ENCODE measurements around the gene SPRR4. TPM values are rescaled to one million over a fixed set of nuclear protein-coding genes. Genes with fewer than 3 reads are reported as not detected.

Gene SPRR4
- total and polyA plus RNA-seq, 9 of the 15 experiments (the other 6 are each of a cell fraction or from before 2014, with no cell fraction given): not detected

DNA sequence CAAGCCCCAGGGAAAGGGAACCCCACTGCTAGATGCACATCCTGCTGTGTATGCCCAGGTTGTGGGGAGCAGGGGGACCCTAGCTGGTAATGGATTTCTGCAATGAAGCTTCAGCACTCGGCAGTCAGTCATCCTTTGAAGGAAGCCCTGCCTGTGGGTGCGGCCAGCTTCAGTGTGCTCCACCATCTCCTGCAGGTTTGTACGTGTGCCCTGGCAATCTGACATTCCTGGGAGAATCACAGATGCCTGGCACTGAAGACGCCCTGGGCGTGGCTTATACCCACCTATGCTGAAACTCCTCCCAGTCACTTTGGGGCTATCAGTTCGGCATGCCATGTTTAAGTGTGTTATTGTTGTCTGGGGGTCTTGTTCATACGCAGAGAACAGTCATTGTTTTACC, 16.7 kb upstream of the SPRR4 start:
- intact Hi-C loops (cut with micrococcal nuclease): no loop called here
- peaks cover 2 to 7% of the 10 kb centered on the region in 2 experiments; a peak in 2 of 5 replicates for H3K27me3 ChIP-seq (ENCODE audit: control insufficient read depth in 2 of 2, insufficient read depth in 2 of 2, low read length in 2 of 2)
- no peaks in the 10 kb centered on the region for H3K36me3 ChIP-seq (ENCODE audit: control insufficient read depth, insufficient read depth, low read length)
- ATAC-seq (no peak), FAIRE-seq (no peak), DNase-seq (ENCODE audit: extremely low read depth in 1 of 4, low spot score in 3 of 4) (no peak)
- ChIA-PET CTCF (ENCODE audit: low intra/inter-chr PET ratio) (no interaction called here), POLR2A (no interaction called here)
- no peak overlapping the region for H3K9ac ChIP-seq (ENCODE audit: insufficient read depth in 1 of 2, low read depth in 2 of 2, low read length in 2 of 2)
- no peaks in the 10 kb centered on the region for H3K9me3 ChIP-seq (replicated peaks; ENCODE audit: control insufficient read depth, insufficient read depth, low read depth, low read length)
- no TSS peak for BruUV-seq (replicated peaks)
- no peak overlapping the region for H3K27ac ChIP-seq (ENCODE audit: extremely low read depth, low read depth, low read length)
- peaks cover 3% of the 10 kb centered on the region for H3K9me1 ChIP-seq (ENCODE audit: control insufficient read depth, insufficient read depth, low read length)
- in situ Hi-C loops (cut with MboI): loop anchor here (25.0 kb wide), 1 partner anchor 234 kb away; no protein-coding TSS in a partner anchor
- no peaks in the 10 kb centered on the region for H3K4me1 ChIP-seq (replicated peaks in 1 of 2; ENCODE audit: control insufficient read depth in 2 of 2, insufficient read depth in 2 of 2, low read length in 2 of 2)
- H3K79me2 ChIP-seq (ENCODE audit: control insufficient read depth, insufficient read depth, low read length): no peaks in the 10 kb centered on the region
- WGBS (ENCODE audit: insufficient coverage, low coverage, missing lambda C conversion rate): 2% methylated on average over 7 of the region's 7 CpGs
- H4K20me1 ChIP-seq (replicated peaks; ENCODE audit: control insufficient read depth, insufficient read depth, low read length): no peaks in the 10 kb centered on the region
- H3K4me3 ChIP-seq: no peak overlapping the region
- no peak overlapping the region for H2AFZ ChIP-seq (ENCODE audit: low read depth, low read length)
- no peak overlapping the region for H3K4me2 ChIP-seq (ENCODE audit: insufficient read depth, low read length)
- TF ChIP-seq, protein P1, sequence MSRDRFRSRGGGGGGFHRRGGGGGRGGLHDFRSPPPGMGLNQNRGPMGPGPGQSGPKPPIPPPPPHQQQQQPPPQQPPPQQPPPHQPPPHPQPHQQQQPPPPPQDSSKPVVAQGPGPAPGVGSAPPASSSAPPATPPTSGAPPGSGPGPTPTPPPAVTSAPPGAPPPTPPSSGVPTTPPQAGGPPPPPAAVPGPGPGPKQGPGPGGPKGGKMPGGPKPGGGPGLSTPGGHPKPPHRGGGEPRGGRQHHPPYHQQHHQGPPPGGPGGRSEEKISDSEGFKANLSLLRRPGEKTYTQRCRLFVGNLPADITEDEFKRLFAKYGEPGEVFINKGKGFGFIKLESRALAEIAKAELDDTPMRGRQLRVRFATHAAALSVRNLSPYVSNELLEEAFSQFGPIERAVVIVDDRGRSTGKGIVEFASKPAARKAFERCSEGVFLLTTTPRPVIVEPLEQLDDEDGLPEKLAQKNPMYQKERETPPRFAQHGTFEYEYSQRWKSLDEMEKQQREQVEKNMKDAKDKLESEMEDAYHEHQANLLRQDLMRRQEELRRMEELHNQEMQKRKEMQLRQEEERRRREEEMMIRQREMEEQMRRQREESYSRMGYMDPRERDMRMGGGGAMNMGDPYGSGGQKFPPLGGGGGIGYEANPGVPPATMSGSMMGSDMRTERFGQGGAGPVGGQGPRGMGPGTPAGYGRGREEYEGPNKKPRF (IDR thresholded peaks at IDR 0.05; ENCODE audit: low read depth, low read length): no peak
- TF ChIP-seq LEF1 (IDR thresholded peaks at IDR 0.05) (no peak), ETS2 (tag; IDR thresholded peaks at IDR 0.05; ENCODE audit: borderline replicate concordance, poor library complexity, severe bottlenecking) (no peak), HEY1 (CRISPR knock-in tag; IDR thresholded peaks at IDR 0.05; ENCODE audit: borderline replicate concordance) (no peak), THRAP3 (IDR thresholded peaks at IDR 0.05; ENCODE audit: borderline replicate concordance) (no peak), ZNF174 (CRISPR knock-in tag; IDR thresholded peaks at IDR 0.05) (no peak), UBTF (IDR thresholded peaks at IDR 0.05; ENCODE audit: borderline replicate concordance in 1 of 2, low read depth in 2 of 2, low read length in 2 of 2) (no peak), HDAC6 (IDR thresholded peaks at IDR 0.05; ENCODE audit: low read depth, low read length) (no peak), NCOA2 (IDR thresholded peaks at IDR 0.05; ENCODE audit: partially characterized antibody in 2 of 2) (no peak), HDAC1 (IDR thresholded peaks at IDR 0.05) (no peak), SIX5 (IDR thresholded peaks at IDR 0.05; ENCODE audit: borderline replicate concordance in 1 of 2, insufficient read depth in 1 of 2, low read depth in 1 of 2, low read length in 2 of 2) (no peak), HCFC1 (IDR thresholded peaks at IDR 0.05; ENCODE audit: low read depth, low read length) (no peak), ZNF232 (CRISPR knock-in tag; IDR thresholded peaks at IDR 0.05) (no peak), CBX1 (IDR thresholded peaks at IDR 0.05; ENCODE audit: low read depth) (no peak), SIRT6 (IDR thresholded peaks at IDR 0.05; ENCODE audit: low read depth, low read length) (no peak), JUND (IDR thresholded peaks at IDR 0.05; ENCODE audit: borderline replicate concordance, low read depth, low read length) (no peak), JUND (tag; IDR thresholded peaks at IDR 0.05; ENCODE audit: borderline replicate concordance, low read depth, low read length) (no peak)
